Heart left ventricle (tissue), 16 donors: ENCODE data around the gene PROSER2. TPM values are rescaled to one million over a fixed set of nuclear protein-coding genes. Genes with fewer than 3 reads are reported as not detected.

Experiments
- ATAC-seq, 4 donors: fragments of 200-7000 bp; cut with Tn5 transposase; one replicate each; pipeline ENCODE4 v1.9.1; 2020 to 2022; ENCODE audit warnings: moderate library complexity in 4 of 4, mild to moderate bottlenecking in 3 of 4, moderate number of reproducible peaks in 1 of 4
- DNase-seq, 5 donors: peaks; one replicate each; pipeline ENCODE4 v3.0.0-alpha.2; 2020
- H3K27ac ChIP-seq, 12 donors: fragments of 200-600 bp; sonication (generic) in 4 of 12; one replicate each; pipeline versions ENCODE4 v1.5.0 to v1.8.0; 2016 to 2022; ENCODE audit warnings: mild to moderate bottlenecking in 2 of 12
- H3K27me3 ChIP-seq, 9 donors: fragments of 200-600 bp; sonication (generic) in 2 of 9; one replicate each; pipeline versions ENCODE4 v1.5.1 to v1.8.0; 2016 to 2022; ENCODE audit warnings: mild to moderate bottlenecking in 3 of 9
- H3K36me3 ChIP-seq, 9 donors: fragments of 200-600 bp; sonication (generic) in 2 of 9; one replicate each; pipeline versions ENCODE4 v1.5.0 to v1.8.0; 2018 to 2022; ENCODE audit warnings: mild to moderate bottlenecking in 2 of 9
- H3K4me1 ChIP-seq, 12 donors: fragments of 200-600 bp; sonication (generic) in 4 of 12; one replicate each; pipeline versions ENCODE4 v1.5.0 to v1.8.0; 2016 to 2022; ENCODE audit warnings: mild to moderate bottlenecking in 3 of 12
- H3K4me3 ChIP-seq, 12 donors: fragments of 200-600 bp; sonication (generic) in 4 of 12; one replicate each; pipeline versions ENCODE4 v1.5.0 to v1.8.0; 2017 to 2022; ENCODE audit warnings: mild to moderate bottlenecking in 9 of 12, moderate library complexity in 4 of 12
- H3K9me3 ChIP-seq, 12 donors: fragments of 200-600 bp; sonication (generic) in 4 of 12; one replicate each; pipeline versions ENCODE4 v1.5.0 to v1.8.0; 2016 to 2022; ENCODE audit warnings: mild to moderate bottlenecking in 1 of 12
- POLR2A ChIP-seq, 2 donors: fragments of 450-650 bp; IDR thresholded peaks; one replicate each; pipeline ENCODE4 v1.6.1; 2017; ENCODE audit warnings: antibody characterized with exemption in 2 of 2, mild to moderate bottlenecking in 2 of 2, moderate library complexity in 2 of 2
- WGBS, 4 donors: extraction: QIAGEN DNeasy Blood & Tissue Kit in 2 of 4; methylation state at CpG; one replicate each; pipeline versions ENCODE4 v1.1.5 to v1.1.7; 2013 to 2018; 5-methylcytosine and 5-hydroxymethylcytosine counted together
- intact Hi-C, 10 donors: fragments of 100-400 bp; cut with DNase I; formaldehyde crosslinking; loops; one replicate each; pipeline versions ENCODE4 v1.11.1 to v1.14.2; 2022
- polyA plus RNA-seq, 2 donors: library from polyadenylated mRNA; stranded (reverse); fragments of 200-250 nt; gene quantifications; one replicate each; pipeline ENCODE4 v1.2.3, GENCODE V29; 2013
- total RNA-seq, 9 donors: library from RNA; depleted of rRNA in 2 of 9; stranded (reverse); fragments of >200 nt in 2 of 9; fragmentation: NEBNext Ultra II Directional in 3 of 9; extraction: Animal tissue kit (Norgen Biotek cat#: 25700) in 3 of 9; gene quantifications; one replicate each; pipeline versions ENCODE4 v1.1.0 to v1.2.4, GENCODE V29; 2016 to 2023
- TF ChIP-seq, protein P1 (sequence below), 12 donors: fragments of 200-600 bp; sonication (generic) in 4 of 12; IDR thresholded peaks; one replicate each; pipeline versions ENCODE4 v1.5.0 to v1.8.0; 2018 to 2022; ENCODE audit warnings: antibody characterized with exemption in 12 of 12, mild to moderate bottlenecking in 5 of 12
- donor health status: ischemic (EF 13 %, LVEDD 7.1; RV severe dilation, severe dysfunction).
- donor health status: healthy with polysubstance abuse.
- donor health status: DM: no; HTN: yes; CAD: no.
- donor health status: DM: no; HTN: no; CAD: no.
- donor health status: ischemic (EF 25% LVEDD 6.9; RV normal size, moderate dysfunction).
- donor health status: ischemic (EF 25% LVEDD 5.7; RV mildly dilated, moderate dysfunction).
- donor health status: healthy.
- donor health status: DM: yes; HTN: yes; CAD: no.
- donor health status: ischemic (EF 35%, LVEDD 5.7; RV mildly dilated, moderate dysfunction).
- donor health status: nonischemic (EF 11% LVEDD 7.7; RV severe dilation, severe dysfunction).
- donor health status: DM: yes; HTN: yes; CAD: no.
- donor health status: PGD.
- donor health status: ischemic (EF 29% LVEDD 5.4; RV normal size, mild dysfunction).
- donor health status: nonischemic (EF 23%, LVEDD 6.1; RV moderate dilation, normal function).

Gene PROSER2
- total and polyA plus RNA-seq, 11 donors, result 0.38 to 3.3 (median 0.83) TPM

DNA sequence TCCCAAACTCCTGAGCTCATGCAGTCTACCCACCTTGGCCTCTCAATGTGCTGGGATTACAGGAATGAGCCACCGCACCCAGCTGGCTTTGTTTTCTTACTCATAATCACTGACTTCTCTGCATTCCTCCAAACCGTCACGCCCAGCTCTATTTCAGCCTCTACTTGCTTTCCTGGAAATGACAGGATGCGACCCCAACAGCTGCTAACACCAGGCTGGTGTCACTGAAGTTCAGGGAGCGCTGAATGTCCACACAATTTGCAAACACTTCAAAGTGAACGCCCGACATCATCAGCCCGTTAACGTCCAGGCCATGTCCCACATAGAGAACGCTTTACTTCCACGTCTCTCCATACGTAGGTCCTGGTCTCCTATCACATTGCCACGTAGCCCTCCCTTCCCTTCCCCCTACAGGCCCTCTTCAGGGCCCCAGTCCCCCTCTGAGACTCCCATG, 12.8 kb upstream of the PROSER2 start:
- Histone ChIP-seq H3K4me3 (no peak overlapping the region), H3K9me3 (no peaks in the 10 kb centered on the region), H3K27me3 (no peaks in the 10 kb centered on the region), H3K27ac (no peak overlapping the region), H3K4me1 (peaks cover 0 to 12% (median 0%) of the 10 kb centered on the region in 12 donors), H3K36me3 (no peaks in the 10 kb centered on the region)
- TF ChIP-seq, protein P1, sequence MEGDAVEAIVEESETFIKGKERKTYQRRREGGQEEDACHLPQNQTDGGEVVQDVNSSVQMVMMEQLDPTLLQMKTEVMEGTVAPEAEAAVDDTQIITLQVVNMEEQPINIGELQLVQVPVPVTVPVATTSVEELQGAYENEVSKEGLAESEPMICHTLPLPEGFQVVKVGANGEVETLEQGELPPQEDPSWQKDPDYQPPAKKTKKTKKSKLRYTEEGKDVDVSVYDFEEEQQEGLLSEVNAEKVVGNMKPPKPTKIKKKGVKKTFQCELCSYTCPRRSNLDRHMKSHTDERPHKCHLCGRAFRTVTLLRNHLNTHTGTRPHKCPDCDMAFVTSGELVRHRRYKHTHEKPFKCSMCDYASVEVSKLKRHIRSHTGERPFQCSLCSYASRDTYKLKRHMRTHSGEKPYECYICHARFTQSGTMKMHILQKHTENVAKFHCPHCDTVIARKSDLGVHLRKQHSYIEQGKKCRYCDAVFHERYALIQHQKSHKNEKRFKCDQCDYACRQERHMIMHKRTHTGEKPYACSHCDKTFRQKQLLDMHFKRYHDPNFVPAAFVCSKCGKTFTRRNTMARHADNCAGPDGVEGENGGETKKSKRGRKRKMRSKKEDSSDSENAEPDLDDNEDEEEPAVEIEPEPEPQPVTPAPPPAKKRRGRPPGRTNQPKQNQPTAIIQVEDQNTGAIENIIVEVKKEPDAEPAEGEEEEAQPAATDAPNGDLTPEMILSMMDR (IDR thresholded peaks at IDR 0.05), result no peak
- no peak for TF ChIP-seq POLR2A (IDR thresholded peaks at IDR 0.05)
- DNase-seq (no peak), ATAC-seq (peak in 2 of 4 donors; percentile 16 to 34)
- WGBS, 4 donors, result 50 to 53% (median 51%) methylated on average over 13 of the region's 13 CpGs
- intact Hi-C loops, result no loop called here

DNA sequence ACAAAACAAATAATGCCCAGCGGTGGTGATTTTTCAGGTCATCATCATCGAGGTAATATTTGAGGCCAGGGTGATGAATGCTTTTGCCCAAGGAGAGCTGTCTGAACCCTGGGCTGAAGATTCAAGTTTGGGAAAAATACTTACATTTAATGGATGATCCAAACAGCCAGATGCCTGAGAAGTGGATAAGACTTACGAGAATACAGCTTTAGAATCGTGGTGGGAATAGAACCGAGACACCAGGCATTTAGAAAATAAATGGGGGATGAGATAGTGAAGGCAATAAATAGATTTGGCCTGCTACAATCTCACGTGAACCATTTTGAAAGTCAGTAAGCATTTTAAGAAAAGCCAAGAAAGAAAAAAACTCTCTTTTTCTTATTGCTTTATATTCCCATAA, 12.2 kb upstream of the PROSER2 start:
- Histone ChIP-seq H3K4me1 (peaks cover 0 to 12% (median 0%) of the 10 kb centered on the region in 12 donors), H3K36me3 (no peaks in the 10 kb centered on the region), H3K9me3 (no peaks in the 10 kb centered on the region), H3K4me3 (no peak overlapping the region), H3K27me3 (no peaks in the 10 kb centered on the region), H3K27ac (no peak overlapping the region)
- TF ChIP-seq, protein P1 (IDR thresholded peaks at IDR 0.05), result no peak
- TF ChIP-seq POLR2A (IDR thresholded peaks at IDR 0.05), result no peak
- intact Hi-C loops, result no loop called here
- DNase-seq (no peak), ATAC-seq (no peak)
- WGBS, 4 donors, result 75 to 85% (median 80%) methylated on average over 6 of the region's 6 CpGs

DNA sequence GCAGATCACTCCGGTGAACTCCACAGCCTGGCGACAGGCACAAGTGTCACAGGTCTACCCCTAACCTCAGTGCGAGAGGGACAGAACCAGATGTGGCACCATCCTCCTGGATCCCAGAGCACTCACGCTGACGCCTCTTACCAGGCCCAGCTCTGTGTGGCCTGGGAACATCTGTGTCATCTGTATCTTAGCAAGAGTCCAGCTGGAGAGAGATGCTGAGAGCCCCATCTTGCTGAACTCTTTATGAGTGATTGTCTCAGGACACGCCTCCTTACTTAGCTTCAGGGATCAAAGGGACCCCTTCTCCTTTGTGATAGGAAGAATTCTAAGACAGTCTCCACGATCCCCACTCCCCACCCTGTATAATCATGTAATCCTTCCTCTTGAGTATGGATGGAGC, 10.0 kb upstream of the PROSER2 start:
- intact Hi-C loops, result no loop called here
- TF ChIP-seq, protein P1 (IDR thresholded peaks at IDR 0.05), result no peak
- TF ChIP-seq POLR2A (IDR thresholded peaks at IDR 0.05), result no peak
- no peaks in the 10 kb centered on the region for H3K27me3 ChIP-seq
- ATAC-seq (no peak), DNase-seq (no peak)
- no peak overlapping the region for H3K27ac ChIP-seq
- 82 to 96% (median 93%) methylated on average over 7 of the region's 7 CpGs for WGBS, 4 donors
- peaks cover 0 to 12% (median 0%) of the 10 kb centered on the region in 12 donors for H3K4me1 ChIP-seq
- H3K4me3 ChIP-seq, result no peak overlapping the region
- H3K9me3 ChIP-seq, result no peaks in the 10 kb centered on the region
- no peaks in the 10 kb centered on the region for H3K36me3 ChIP-seq

DNA sequence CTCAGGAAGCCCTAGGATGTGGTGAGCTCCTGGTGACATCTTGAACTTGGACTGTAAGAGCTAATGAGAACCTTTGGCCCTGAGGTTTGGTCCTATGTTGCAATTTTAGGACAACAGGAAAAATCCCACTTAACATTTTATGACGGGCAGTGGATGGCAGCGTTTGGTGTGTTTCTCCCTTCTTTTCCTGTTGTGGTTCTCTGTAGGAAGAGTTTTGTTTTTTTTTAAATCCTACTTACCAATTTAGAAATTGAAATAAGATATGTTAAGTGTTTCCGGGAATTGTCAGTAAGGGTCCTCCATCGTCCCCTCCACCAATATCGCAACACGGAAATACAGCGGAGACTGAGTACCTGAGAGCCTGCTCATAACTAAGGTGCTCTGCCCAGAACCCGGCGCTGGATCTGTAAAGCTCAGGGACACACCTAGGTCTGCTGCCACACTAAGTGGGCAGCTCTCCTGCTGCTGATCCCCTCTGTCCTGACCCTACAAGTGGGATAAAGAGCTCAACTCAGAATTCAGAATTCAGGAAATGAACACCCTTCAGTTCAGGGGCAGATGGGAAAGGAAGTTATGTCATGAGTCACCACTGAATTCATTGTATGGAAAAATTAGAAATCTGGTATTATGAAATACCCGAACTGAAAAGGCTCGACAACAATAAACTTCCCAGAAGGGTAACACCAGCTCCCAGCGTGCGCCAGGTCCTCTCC, 9.1 kb upstream of the PROSER2 start:
- H3K36me3 ChIP-seq, result no peaks in the 10 kb centered on the region
- H3K27me3 ChIP-seq, result no peaks in the 10 kb centered on the region
- no peaks in the 10 kb centered on the region for H3K9me3 ChIP-seq
- DNase-seq (no peak), ATAC-seq (no peak)
- TF ChIP-seq POLR2A (IDR thresholded peaks at IDR 0.05), result no peak
- TF ChIP-seq, protein P1 (IDR thresholded peaks at IDR 0.05), result no peak
- 55 to 74% (median 67%) methylated on average over 13 of the region's 13 CpGs for WGBS, 4 donors
- H3K4me3 ChIP-seq, result peak overlapping the region in 1 of 12 donors; percentile 12
- intact Hi-C loops, result no loop called here
- no peak overlapping the region for H3K27ac ChIP-seq
- H3K4me1 ChIP-seq, result peaks cover 0 to 12% (median 0%) of the 10 kb centered on the region in 12 donors
